Measurements from ENCODE around the gene TEAD4.

Gene TEAD4

GRCh38 chr12:3047961-3048360, 88.8 kb downstream of the TEAD4 start:
- H3K4me2 ChIP-seq (ENCODE audit: low read depth, low read length, poor library complexity, severe bottlenecking) = no peak overlapping the region
- H3K36me3 ChIP-seq (ENCODE audit: low read length) = no peaks in the 10 kb centered on the region
- H3K9me2 ChIP-seq (replicated peaks; ENCODE audit: insufficient read depth, low read length) = no peaks in the 10 kb centered on the region
- no peaks in the 10 kb centered on the region for H3F3A ChIP-seq (ENCODE audit: insufficient read depth)
- TF ChIP-seq EZH2phosphoT487 (conservative IDR thresholded peaks at IDR 0.05; ENCODE audit: low read length) = no peak
- no peak for TF ChIP-seq CTCF (IDR thresholded peaks at IDR 0.05; ENCODE audit: insufficient read depth, low read length, poor library complexity, severe bottlenecking)
- H2AFZ ChIP-seq (ENCODE audit: low read depth, low read length, severe bottlenecking) = no peak overlapping the region
- no peak overlapping the region for H3K9ac ChIP-seq (ENCODE audit: low read length)
- no peaks in the 10 kb centered on the region for H4K20me1 ChIP-seq (ENCODE audit: low read depth, low read length)
- no peaks in the 10 kb centered on the region for H3K79me2 ChIP-seq (ENCODE audit: insufficient read depth, low read length)
- H3K4me3 ChIP-seq (ENCODE audit: insufficient read depth, low read length, poor library complexity, severe bottlenecking) = no peak overlapping the region
- no peaks in the 10 kb centered on the region for H3K9me3 ChIP-seq (ENCODE audit: insufficient read depth, low read length)
- no peak overlapping the region for H3K27ac ChIP-seq (ENCODE audit: low read depth, low read length)
- H3K27me3 ChIP-seq (ENCODE audit: low read length) = no peaks in the 10 kb centered on the region

GRCh38 chr12:3048540-3048939, 89.3 kb downstream of the TEAD4 start:
- Histone ChIP-seq H3K9me2 (replicated peaks; ENCODE audit: insufficient read depth, low read length) (no peaks in the 10 kb centered on the region), H3K4me2 (ENCODE audit: low read depth, low read length, poor library complexity, severe bottlenecking) (no peak overlapping the region), H3K36me3 (ENCODE audit: low read length) (no peaks in the 10 kb centered on the region), H3F3A (ENCODE audit: insufficient read depth) (no peaks in the 10 kb centered on the region), H3K27me3 (ENCODE audit: low read length) (no peaks in the 10 kb centered on the region), H3K4me3 (ENCODE audit: insufficient read depth, low read length, poor library complexity, severe bottlenecking) (no peak overlapping the region), H3K9me3 (ENCODE audit: insufficient read depth, low read length) (no peaks in the 10 kb centered on the region), H2AFZ (ENCODE audit: low read depth, low read length, severe bottlenecking) (no peak overlapping the region), H3K27ac (ENCODE audit: low read depth, low read length) (no peak overlapping the region), H3K79me2 (ENCODE audit: insufficient read depth, low read length) (no peaks in the 10 kb centered on the region), H3K9ac (ENCODE audit: low read length) (no peak overlapping the region), H4K20me1 (ENCODE audit: low read depth, low read length) (no peaks in the 10 kb centered on the region)
- TF ChIP-seq EZH2phosphoT487 (conservative IDR thresholded peaks at IDR 0.05; ENCODE audit: low read length) (no peak), CTCF (IDR thresholded peaks at IDR 0.05; ENCODE audit: insufficient read depth, low read length, poor library complexity, severe bottlenecking) (no peak)

- Histone ChIP-seq H3K4me2 (ENCODE audit: low read depth, low read length, poor library complexity, severe bottlenecking) (no peak overlapping the region), H4K20me1 (ENCODE audit: low read depth, low read length) (no peaks in the 10 kb centered on the region)
Measured at GRCh38 chr12:3049176-3049575, 90.0 kb downstream of the TEAD4 start.

More at GRCh38 chr12:3049176-3049575, 90.0 kb downstream of the TEAD4 start:
- Histone ChIP-seq H3K79me2 (ENCODE audit: insufficient read depth, low read length) (no peaks in the 10 kb centered on the region), H2AFZ (ENCODE audit: low read depth, low read length, severe bottlenecking) (no peak overlapping the region), H3K9ac (ENCODE audit: low read length) (no peak overlapping the region), H3K36me3 (ENCODE audit: low read length) (no peaks in the 10 kb centered on the region), H3K9me2 (replicated peaks; ENCODE audit: insufficient read depth, low read length) (no peaks in the 10 kb centered on the region), H3K27ac (ENCODE audit: low read depth, low read length) (no peak overlapping the region), H3K4me3 (ENCODE audit: insufficient read depth, low read length, poor library complexity, severe bottlenecking) (no peak overlapping the region), H3K9me3 (ENCODE audit: insufficient read depth, low read length) (no peaks in the 10 kb centered on the region), H3F3A (ENCODE audit: insufficient read depth) (no peaks in the 10 kb centered on the region), H3K27me3 (ENCODE audit: low read length) (no peaks in the 10 kb centered on the region)
- TF ChIP-seq EZH2phosphoT487 (conservative IDR thresholded peaks at IDR 0.05; ENCODE audit: low read length) (no peak), CTCF (IDR thresholded peaks at IDR 0.05; ENCODE audit: insufficient read depth, low read length, poor library complexity, severe bottlenecking) (no peak)
